ENCODE data around the gene C8G.

C8G gene

GRCh38 chr9:136971746-136972145 is 26.7 kb downstream of the C8G start:
- DNase-seq: no peak

GRCh38 chr9:136972335-136972734 is 27.3 kb downstream of the C8G start:
- no peak for DNase-seq

- no peak for DNase-seq
Observed at GRCh38 chr9:136972743-136973142, 27.7 kb downstream of the C8G start.

GRCh38 chr9:136973618-136974617 is 28.9 kb downstream of the C8G start:
- DNase-seq: no peak

GRCh38 chr9:136974817-136975535 is 29.9 kb downstream of the C8G start:
- DNase-seq: no peak

GRCh38 chr9:136975644-136976043 is 30.6 kb downstream of the C8G start:
- DNase-seq: peak; percentile 42

- DNase-seq: no peak
Observed at GRCh38 chr9:136977223-136977622, 32.2 kb downstream of the C8G start, which contains the start of gene PTGDS. Gene PTGDS, plus strand, starts transcription at chr9:136977504. Its CDS starts 75 bp downstream, at chr9:136977579.

- DNase-seq: no peak
Observed at GRCh38 chr9:136977649-136978072, 32.6 kb downstream of the C8G start.

- peak; percentile 67 for DNase-seq
Observed at GRCh38 chr9:136978073-136978864, 33.2 kb downstream of the C8G start.

- DNase-seq: no peak
Observed at GRCh38 chr9:136978865-136979544, 34.0 kb downstream of the C8G start.

GRCh38 chr9:136979769-136980587 is 34.9 kb downstream of the C8G start:
- DNase-seq: no peak

- no peak for DNase-seq
Observed at GRCh38 chr9:136980669-136981478, 35.8 kb downstream of the C8G start.

- DNase-seq: no peak
Observed at GRCh38 chr9:136981588-136982231, 36.7 kb downstream of the C8G start.

- DNase-seq: no peak
Observed at GRCh38 chr9:136982232-136983051, 37.4 kb downstream of the C8G start, which contains the start of gene LCNL1. Gene LCNL1, plus strand, starts transcription at chr9:136982993. Its CDS starts 594 bp downstream, at chr9:136983587.

- no peak for DNase-seq
Observed at GRCh38 chr9:136983167-136983566, 38.1 kb downstream of the C8G start.

- no peak for DNase-seq
Observed at GRCh38 chr9:136983656-136984314, 38.7 kb downstream of the C8G start.

- no peak for DNase-seq
Observed at GRCh38 chr9:136984464-136985026, 39.5 kb downstream of the C8G start.

- DNase-seq: no peak
Observed at GRCh38 chr9:136985027-136985602, 40.1 kb downstream of the C8G start.
